Measurements from ENCODE around the gene STXBP2.
"Not testable (repeated sequence)": the region's sequence is repeated elsewhere in the genome, so short reads cannot be mapped to it uniquely, and the experiment has no call there.

The STXBP2 gene

GRCh38 chr19:7635670-7636069 lies 1.2 kb upstream of the STXBP2 start:
- no peak for DNase-seq

GRCh38 chr19:7636317-7636690 lies 606 bp upstream of the STXBP2 start:
- DNase-seq: no peak

GRCh38 chr19:7637374-7638256 lies 705 bp downstream of the STXBP2 start:
- peak; percentile 66 for DNase-seq

GRCh38 chr19:7638802-7639465 lies 2.0 kb downstream of the STXBP2 start:
- no peak for DNase-seq

GRCh38 chr19:7639863-7640348 lies 3.0 kb downstream of the STXBP2 start:
- DNase-seq: no peak

- DNase-seq: no peak
Observed at GRCh38 chr19:7640803-7641202, 3.9 kb downstream of the STXBP2 start.

- no peak for DNase-seq
Observed at GRCh38 chr19:7641290-7642276, 4.7 kb downstream of the STXBP2 start.

- DNase-seq: no peak
Observed at GRCh38 chr19:7642295-7643030, 5.6 kb downstream of the STXBP2 start.

- DNase-seq: no peak
Observed at GRCh38 chr19:7643031-7643415, 6.1 kb downstream of the STXBP2 start.

GRCh38 chr19:7643629-7644549 lies 7.0 kb downstream of the STXBP2 start:
- DNase-seq: not testable (repeated sequence)

GRCh38 chr19:7644550-7644877 lies 7.6 kb downstream of the STXBP2 start:
- DNase-seq: no peak

- DNase-seq: no peak
Observed at GRCh38 chr19:7645163-7645562, 8.3 kb downstream of the STXBP2 start.

- DNase-seq: no peak
Observed at GRCh38 chr19:7645656-7646425, 8.9 kb downstream of the STXBP2 start.

- DNase-seq: no peak
Observed at GRCh38 chr19:7646426-7646700, 9.5 kb downstream of the STXBP2 start.

- no peak for DNase-seq
Observed at GRCh38 chr19:7647156-7647555, 10.2 kb downstream of the STXBP2 start.

GRCh38 chr19:7648265-7649014 lies 11.5 kb downstream of the STXBP2 start:
- no peak for DNase-seq

GRCh38 chr19:7650148-7650547 lies 13.2 kb downstream of the STXBP2 start:
- DNase-seq: no peak

GRCh38 chr19:7652061-7652641 lies 15.2 kb downstream of the STXBP2 start:
- peak; percentile 89 for DNase-seq

GRCh38 chr19:7654401-7654800 lies 17.5 kb downstream of the STXBP2 start:
- no peak for DNase-seq

- no peak for DNase-seq
Observed at GRCh38 chr19:7655581-7655980, 18.7 kb downstream of the STXBP2 start.
